ENCODE data around the gene EIF2S1. TPM values are rescaled to one million over a fixed set of nuclear protein-coding genes. Genes with fewer than 3 reads are reported as not detected.
A peak's percentile ranks its signal among the peaks of the same experiment; 100 is the strongest.
"Not testable (repeated sequence)": the region's sequence is repeated elsewhere in the genome, so short reads cannot be mapped to it uniquely, and the experiment has no call there.

The EIF2S1 gene
- total RNA-seq, 2 donors from 2014 or later: 74.9 to 126 TPM

DNA sequence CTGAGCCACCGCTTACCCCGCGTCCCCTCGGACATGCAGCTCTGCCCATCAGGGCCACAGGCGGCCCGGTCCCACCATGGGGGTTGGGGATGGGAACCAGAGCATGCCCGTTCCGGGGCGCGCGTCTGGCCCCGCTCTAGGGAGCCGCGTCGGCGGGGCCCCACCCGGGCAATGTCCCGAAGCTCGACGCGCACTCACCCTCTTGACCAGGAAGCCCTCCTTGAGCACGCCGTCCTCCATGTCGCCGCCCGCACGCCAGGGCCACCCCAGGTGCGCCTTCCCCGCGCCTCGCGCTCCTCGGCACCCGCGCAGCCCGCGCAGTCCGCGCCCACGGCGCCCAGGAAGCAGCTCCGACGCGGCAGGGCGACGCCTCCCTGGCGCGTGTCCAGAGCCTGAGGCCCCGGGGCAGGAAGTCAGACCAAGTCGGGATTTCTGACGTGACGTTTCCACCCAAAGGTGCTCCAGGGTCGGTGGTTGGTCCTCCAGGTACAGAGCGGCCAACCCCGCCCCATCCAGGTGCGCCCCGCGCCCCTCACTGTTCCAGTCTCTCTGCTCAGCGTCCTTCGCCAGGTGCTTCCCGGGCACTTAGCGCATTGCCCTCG lies 51.8 kb downstream of the EIF2S1 start, which contains the start of gene PLEK2:
Gene PLEK2, minus strand, starts transcription at position 346 of the 602 bp plus-strand sequence. Its CDS starts 106 bp downstream, at position 240.
- no peak within 1 kb of the TSS for H3K27ac ChIP-seq
- H3K4me1 ChIP-seq (ENCODE audit: control insufficient read depth in 1 of 2, low read depth in 2 of 2): peaks cover 0 to 8% of the 10 kb centered on the region in 2 donors
- DNase-seq (ENCODE audit: low spot score): no peak
- TF ChIP-seq, protein P1, sequence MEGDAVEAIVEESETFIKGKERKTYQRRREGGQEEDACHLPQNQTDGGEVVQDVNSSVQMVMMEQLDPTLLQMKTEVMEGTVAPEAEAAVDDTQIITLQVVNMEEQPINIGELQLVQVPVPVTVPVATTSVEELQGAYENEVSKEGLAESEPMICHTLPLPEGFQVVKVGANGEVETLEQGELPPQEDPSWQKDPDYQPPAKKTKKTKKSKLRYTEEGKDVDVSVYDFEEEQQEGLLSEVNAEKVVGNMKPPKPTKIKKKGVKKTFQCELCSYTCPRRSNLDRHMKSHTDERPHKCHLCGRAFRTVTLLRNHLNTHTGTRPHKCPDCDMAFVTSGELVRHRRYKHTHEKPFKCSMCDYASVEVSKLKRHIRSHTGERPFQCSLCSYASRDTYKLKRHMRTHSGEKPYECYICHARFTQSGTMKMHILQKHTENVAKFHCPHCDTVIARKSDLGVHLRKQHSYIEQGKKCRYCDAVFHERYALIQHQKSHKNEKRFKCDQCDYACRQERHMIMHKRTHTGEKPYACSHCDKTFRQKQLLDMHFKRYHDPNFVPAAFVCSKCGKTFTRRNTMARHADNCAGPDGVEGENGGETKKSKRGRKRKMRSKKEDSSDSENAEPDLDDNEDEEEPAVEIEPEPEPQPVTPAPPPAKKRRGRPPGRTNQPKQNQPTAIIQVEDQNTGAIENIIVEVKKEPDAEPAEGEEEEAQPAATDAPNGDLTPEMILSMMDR (IDR thresholded peaks at IDR 0.05): no peak
- H3K27me3 ChIP-seq (replicated peaks; ENCODE audit: insufficient read depth): peaks cover 9% of the 10 kb centered on the region
- no peak for ATAC-seq (ENCODE audit: insufficient number of reproducible peaks, low FRiP score, low read depth)
- no peaks in the 10 kb centered on the region for H3K9me3 ChIP-seq
- no peaks in the 10 kb centered on the region for H3K36me3 ChIP-seq
- H3K4me3 ChIP-seq: peak within 1 kb of the TSS; percentile 67

DNA sequence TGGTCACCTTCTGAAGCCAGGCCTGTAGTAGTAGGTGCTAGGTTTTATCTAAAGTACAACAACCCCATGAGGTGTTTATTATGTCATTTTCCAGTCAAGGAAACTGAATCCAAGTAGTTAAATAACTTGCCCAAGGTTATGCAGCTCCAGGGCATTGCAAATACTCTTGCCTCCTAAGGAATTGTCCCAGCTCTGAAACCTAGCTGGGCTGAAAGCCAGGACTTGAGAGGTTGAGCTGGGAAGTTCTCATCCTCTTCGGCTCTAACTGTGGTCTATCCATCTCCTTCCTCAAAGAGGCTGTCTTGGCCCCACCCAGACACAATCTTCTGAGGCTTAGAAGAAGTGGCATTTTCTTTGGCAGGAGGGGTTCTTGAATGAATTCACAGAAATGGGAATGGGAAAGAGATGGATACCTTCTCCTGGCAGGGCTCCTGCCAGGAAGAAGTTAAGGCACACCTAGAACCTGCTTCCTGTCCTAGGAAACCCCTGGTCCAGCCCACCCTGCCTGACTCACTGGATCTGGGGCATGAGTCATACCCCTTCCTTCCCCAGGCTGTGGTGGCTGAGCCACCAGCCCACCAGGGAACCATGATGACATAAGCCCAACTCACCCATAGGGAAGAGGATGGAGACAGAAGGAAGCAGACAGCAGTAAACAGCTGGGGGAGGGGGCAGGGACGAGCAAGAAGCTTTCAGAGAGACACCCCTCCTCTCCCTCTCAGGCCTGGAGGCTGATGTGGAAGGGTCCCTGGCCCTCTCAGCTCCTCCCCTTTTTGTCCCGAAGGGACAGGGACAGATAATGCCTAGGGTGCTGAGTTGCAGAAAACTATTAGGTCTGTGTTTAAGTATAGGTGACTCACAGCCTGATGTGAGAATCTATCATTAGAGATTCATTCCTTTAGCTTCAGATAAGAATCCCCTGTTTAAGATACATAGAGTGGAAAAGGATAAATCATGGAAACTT lies 54.0 kb downstream of the EIF2S1 start:
- TF ChIP-seq, protein P1 (IDR thresholded peaks at IDR 0.05): no peak
- ATAC-seq (ENCODE audit: insufficient number of reproducible peaks, low FRiP score, low read depth): no peak

DNA sequence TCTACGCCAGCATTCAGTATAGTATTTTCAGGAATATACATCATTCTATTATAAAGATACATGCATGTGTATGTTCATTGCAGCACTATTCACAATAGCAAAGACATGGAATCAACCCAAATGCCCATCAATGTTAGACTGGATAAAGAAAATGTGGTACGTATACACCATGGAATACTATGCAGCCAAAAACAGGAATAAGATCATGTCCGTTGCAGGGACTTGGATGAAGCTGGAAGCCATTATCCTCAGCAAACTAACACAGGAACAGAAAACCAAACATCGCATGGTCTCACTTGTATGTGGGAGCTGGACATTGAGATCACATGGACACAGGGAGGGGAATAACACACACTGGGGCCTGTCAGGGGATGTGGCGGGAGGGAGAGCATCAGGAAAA lies 55.5 kb downstream of the EIF2S1 start:
- H3K4me1 ChIP-seq (ENCODE audit: control insufficient read depth in 1 of 2, low read depth in 2 of 2); H3K4me3 ChIP-seq; H3K9me3 ChIP-seq; H3K36me3 ChIP-seq; ATAC-seq (ENCODE audit: insufficient number of reproducible peaks, low FRiP score, low read depth); H3K27me3 ChIP-seq (replicated peaks; ENCODE audit: insufficient read depth); DNase-seq (ENCODE audit: low spot score); H3K27ac ChIP-seq: not testable (repeated sequence)

More for the DNA sequence above, 54.0 kb downstream of the EIF2S1 start:
- Histone ChIP-seq H3K4me1 (ENCODE audit: control insufficient read depth in 1 of 2, low read depth in 2 of 2) (peaks cover 0 to 8% of the 10 kb centered on the region in 2 donors), H3K27me3 (replicated peaks; ENCODE audit: insufficient read depth) (peaks cover 9% of the 10 kb centered on the region), H3K27ac (no peak overlapping the region), H3K4me3 (no peak overlapping the region), H3K36me3 (no peaks in the 10 kb centered on the region), H3K9me3 (no peaks in the 10 kb centered on the region)
- no peak for DNase-seq (ENCODE audit: low spot score)

DNA sequence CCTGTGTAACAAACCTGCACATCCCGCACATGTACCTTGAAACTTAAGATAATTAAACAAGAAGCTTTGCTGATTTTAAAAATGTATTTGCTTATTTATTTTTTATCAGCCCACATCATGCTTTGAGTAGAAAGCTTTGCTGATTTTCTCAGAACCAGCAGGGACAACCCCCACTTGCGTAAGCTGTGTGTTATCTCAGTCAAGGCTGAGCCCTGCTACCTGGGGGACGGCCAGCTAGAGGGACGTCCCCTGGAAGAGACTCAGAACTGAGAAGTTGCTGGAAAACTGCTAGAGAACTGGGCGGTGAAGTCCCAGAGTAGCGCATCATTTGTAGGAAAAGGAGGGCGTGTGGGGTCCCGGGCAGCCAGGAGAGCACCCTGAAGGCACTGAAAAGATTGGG lies 56.0 kb downstream of the EIF2S1 start:
- no peak for DNase-seq (ENCODE audit: low spot score)
- no peak for ATAC-seq (ENCODE audit: insufficient number of reproducible peaks, low FRiP score, low read depth)
- TF ChIP-seq, protein P1 (IDR thresholded peaks at IDR 0.05): no peak
- no peaks in the 10 kb centered on the region for H3K9me3 ChIP-seq
- H3K4me1 ChIP-seq (ENCODE audit: control insufficient read depth in 1 of 2, low read depth in 2 of 2): peaks cover 0 to 8% of the 10 kb centered on the region in 2 donors
- H3K36me3 ChIP-seq: no peaks in the 10 kb centered on the region
- no peak overlapping the region for H3K27ac ChIP-seq
- H3K27me3 ChIP-seq (replicated peaks; ENCODE audit: insufficient read depth): peaks cover 9% of the 10 kb centered on the region
- H3K4me3 ChIP-seq: no peak overlapping the region

DNA sequence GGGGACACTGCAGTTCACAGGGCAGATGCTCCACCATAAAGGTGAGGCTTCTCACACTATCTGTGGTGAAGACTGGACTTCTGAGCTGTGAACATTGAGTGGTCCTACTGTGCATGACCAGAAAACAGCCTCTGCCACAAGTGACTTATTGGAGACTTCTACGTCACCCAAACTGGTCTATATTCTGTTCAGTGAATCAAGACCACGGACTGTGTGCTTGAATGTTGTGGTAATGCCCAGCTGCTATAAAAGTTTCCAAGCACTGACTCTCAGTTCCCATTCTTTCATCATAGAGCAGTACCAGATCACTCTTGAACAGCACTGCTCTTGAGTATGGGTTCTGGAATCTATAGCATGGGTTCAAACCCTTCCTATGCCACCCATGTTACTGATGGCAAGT lies 56.7 kb downstream of the EIF2S1 start:
- Histone ChIP-seq H3K4me3 (no peak overlapping the region), H3K27me3 (replicated peaks; ENCODE audit: insufficient read depth) (peaks cover 7% of the 10 kb centered on the region), H3K4me1 (ENCODE audit: control insufficient read depth in 1 of 2, low read depth in 2 of 2) (peaks cover 0 to 7% of the 10 kb centered on the region in 2 donors), H3K36me3 (no peaks in the 10 kb centered on the region), H3K9me3 (no peaks in the 10 kb centered on the region), H3K27ac (no peak overlapping the region)
- TF ChIP-seq, protein P1 (IDR thresholded peaks at IDR 0.05): no peak
- DNase-seq (ENCODE audit: low spot score) (no peak), ATAC-seq (ENCODE audit: insufficient number of reproducible peaks, low FRiP score, low read depth) (no peak)

Measured in thoracic aorta (tissue), 2 donors.